Thymus (tissue), 14 donors: ENCODE measurements around the gene PJVK. TPM values are rescaled to one million over a fixed set of nuclear protein-coding genes. Genes with fewer than 3 reads are reported as not detected.
"Not testable (repeated sequence)": the region's sequence is repeated elsewhere in the genome, so short reads cannot be mapped to it uniquely, and the experiment has no call there.

Source experiments
- DNase-seq, 9 donors: peaks; one replicate each; pipeline ENCODE4 v3.0.0-alpha.2; 2013; ENCODE audit warnings: low spot score in 9 of 9, low read depth in 6 of 9, missing footprints in 1 of 9
- H3K27ac ChIP-seq, 2 donors: one replicate each; pipeline ENCODE4 v1.5.1; 2013; ENCODE audit warnings: control low read depth in 1 of 2, low read depth in 1 of 2, low read length in 1 of 2, mild to moderate bottlenecking in 1 of 2, moderate library complexity in 1 of 2
- H3K27me3 ChIP-seq, 2 donors: one replicate each; pipeline ENCODE4 v1.5.1; 2013; ENCODE audit warnings: low read length in 1 of 2; ENCODE audit not compliant: control insufficient read depth in 2 of 2, insufficient read depth in 1 of 2
- H3K36me3 ChIP-seq, 2 donors: one replicate each; pipeline ENCODE4 v1.5.1; 2013; ENCODE audit warnings: low read length in 1 of 2, mild to moderate bottlenecking in 1 of 2, moderate library complexity in 1 of 2; ENCODE audit not compliant: control insufficient read depth in 2 of 2, insufficient read depth in 2 of 2
- H3K4me1 ChIP-seq, 2 donors: one replicate each; pipeline ENCODE4 v1.5.1; 2013; ENCODE audit warnings: low read length in 2 of 2; ENCODE audit not compliant: control insufficient read depth in 2 of 2, insufficient read depth in 2 of 2
- H3K4me3 ChIP-seq, 2 donors: one replicate each; pipeline ENCODE4 v1.5.1; 2013; ENCODE audit warnings: low read length in 2 of 2, control low read depth in 1 of 2, mild to moderate bottlenecking in 1 of 2
- H3K9me3 ChIP-seq, 2 donors: one replicate each; pipeline ENCODE4 v1.5.1; 2013; ENCODE audit warnings: low read length in 1 of 2, mild to moderate bottlenecking in 1 of 2; ENCODE audit not compliant: control insufficient read depth in 2 of 2, insufficient read depth in 1 of 2
- WGBS: extraction: QIAGEN DNeasy Blood & Tissue Kit; methylation state at CpG from one replicate; pipeline ENCODE4 v1.1.7; 2013; 5-methylcytosine and 5-hydroxymethylcytosine counted together
- long read RNA-seq, 10 donors: transcript quantifications; one replicate each; lab custom pipeline, GENCODE V29; 2026
- polyA plus RNA-seq: library from polyadenylated mRNA; stranded (reverse); fragments of 200-250 nt; gene quantifications from one replicate; pipeline ENCODE4 v1.2.3, GENCODE V29; 2013
- total RNA-seq: library from RNA; stranded (reverse); fragments of 120-200 nt; gene quantifications from one replicate; pipeline ENCODE4 v1.2.4, GENCODE V29; 2013
- donor health status: healthy.

The PJVK gene
- total RNA-seq (1.6 TPM), polyA plus RNA-seq (13.6 TPM)
- long read RNA-seq, donor 1 = 0 reads
- long read RNA-seq, donor 2 = 0 reads
- long read RNA-seq, donor 3 = 0 reads
- long read RNA-seq, donor 4, partial matches to known transcripts = 0 of 1 reads
- long read RNA-seq, donor 4, other reads (novel, unspliced or antisense) = 0 of 1 reads
- long read RNA-seq, donor 5 = 0 reads
- long read RNA-seq, donor 6 = 0 reads
- long read RNA-seq, donor 7 = 0 reads
- long read RNA-seq, donor 8 = 0 reads
- long read RNA-seq, donor 9 = 0 reads
- long read RNA-seq, donor 10 = 0 reads

- H3K27me3 ChIP-seq = no peaks in the 10 kb centered on the region
- H3K27ac ChIP-seq = peak within 1 kb of the TSS; percentile 97 to 99
- WGBS = under 1% methylated on average over 76 of the region's 76 CpGs
- DNase-seq = peak; percentile 83 to 97 (median 91)
- H3K9me3 ChIP-seq = no peaks in the 10 kb centered on the region
- peak within 1 kb of the TSS; percentile 75 to 76 for H3K4me3 ChIP-seq
- H3K4me1 ChIP-seq = peaks cover 11 to 18% of the 10 kb centered on the region in 2 donors
- peaks cover 2 to 16% of the 10 kb centered on the region in 2 donors for H3K36me3 ChIP-seq
Observed at GRCh38 chr2:178450774-178451525, at the start of gene PJVK, which contains the start of gene PRKRA. Gene PJVK (plus strand): TSS chr2:178451378. CDS start chr2:178453410, 2,032 bp downstream. Gene PRKRA (minus strand): TSS chr2:178451175. CDS start chr2:178451030, 145 bp downstream.

- Histone ChIP-seq H3K36me3 (no peaks in the 10 kb centered on the region), H3K27me3 (no peaks in the 10 kb centered on the region), H3K4me1 (peaks cover 0 to 3% of the 10 kb centered on the region in 2 donors), H3K9me3 (no peaks in the 10 kb centered on the region), H3K4me3 (no peak overlapping the region), H3K27ac (no peak overlapping the region)
- DNase-seq = no peak
- 92% methylated on average over 6 of the region's 6 CpGs for WGBS
Observed at GRCh38 chr2:178401994-178402437, 49.2 kb upstream of the PJVK start.

- H3K4me3 ChIP-seq = no peak overlapping the region
- no peaks in the 10 kb centered on the region for H3K27me3 ChIP-seq
- H3K4me1 ChIP-seq = peaks cover 0 to 3% of the 10 kb centered on the region in 2 donors
- no peak overlapping the region for H3K27ac ChIP-seq
- H3K9me3 ChIP-seq = no peaks in the 10 kb centered on the region
- H3K36me3 ChIP-seq = no peaks in the 10 kb centered on the region
- 68% methylated on average over 3 of the region's 3 CpGs for WGBS
- no peak for DNase-seq
Observed at GRCh38 chr2:178403671-178404306, 47.4 kb upstream of the PJVK start.

- H3K9me3 ChIP-seq = no peaks in the 10 kb centered on the region
- 62% methylated on average over 4 of the region's 4 CpGs for WGBS
- peaks cover 0 to 3% of the 10 kb centered on the region in 2 donors for H3K4me1 ChIP-seq
- H3K36me3 ChIP-seq = no peaks in the 10 kb centered on the region
- H3K27me3 ChIP-seq = no peaks in the 10 kb centered on the region
- DNase-seq = no peak
- no peak overlapping the region for H3K27ac ChIP-seq
- H3K4me3 ChIP-seq = no peak overlapping the region
Observed at GRCh38 chr2:178404368-178404767, 46.8 kb upstream of the PJVK start.

- no peak for DNase-seq
- Histone ChIP-seq H3K9me3 (no peaks in the 10 kb centered on the region), H3K27me3 (no peaks in the 10 kb centered on the region), H3K27ac (no peak overlapping the region), H3K36me3 (no peaks in the 10 kb centered on the region), H3K4me1 (peaks cover 0 to 6% of the 10 kb centered on the region in 2 donors), H3K4me3 (no peak overlapping the region)
- 97% methylated on average over 5 of the region's 5 CpGs for WGBS
Observed at GRCh38 chr2:178409261-178409660, 41.9 kb upstream of the PJVK start.

GRCh38 chr2:178412047-178412446 lies 39.1 kb upstream of the PJVK start:
- no peaks in the 10 kb centered on the region for H3K9me3 ChIP-seq
- no peaks in the 10 kb centered on the region for H3K36me3 ChIP-seq
- no peak overlapping the region for H3K27ac ChIP-seq
- no peak overlapping the region for H3K4me3 ChIP-seq
- DNase-seq = no peak
- no peaks in the 10 kb centered on the region for H3K27me3 ChIP-seq
- 88% methylated on average over 3 of the region's 3 CpGs for WGBS
- peaks cover 0 to 9% of the 10 kb centered on the region in 2 donors for H3K4me1 ChIP-seq

GRCh38 chr2:178412453-178412852 lies 38.7 kb upstream of the PJVK start:
- DNase-seq, H3K27me3 ChIP-seq, H3K4me3 ChIP-seq, H3K36me3 ChIP-seq, H3K27ac ChIP-seq, H3K4me1 ChIP-seq, H3K9me3 ChIP-seq: not testable (repeated sequence)
- WGBS = 96% methylated on average over 8 of the region's 8 CpGs

GRCh38 chr2:178413472-178414265 lies 37.5 kb upstream of the PJVK start:
- Histone ChIP-seq H3K27me3 (no peaks in the 10 kb centered on the region), H3K36me3 (no peaks in the 10 kb centered on the region), H3K4me1 (peaks cover 0 to 9% of the 10 kb centered on the region in 2 donors), H3K27ac (peak overlapping the region; percentile 74 to 83), H3K4me3 (peak overlapping the region; percentile 55 to 58), H3K9me3 (no peaks in the 10 kb centered on the region)
- WGBS = under 1% methylated on average over 45 of the region's 45 CpGs
- DNase-seq = peak; percentile 42 to 87 (median 56)
